K562 (cell line): ENCODE results near the gene KRTAP21-3. TPM values are rescaled to one million over a fixed set of nuclear protein-coding genes. Genes with fewer than 3 reads are reported as not detected.

ENCODE experiments used
- ATAC-seq: fragments of 200-7000 bp; cut with Tn5 transposase; 3 replicates; pipeline ENCODE4 v1.9.1; 2020; ENCODE audit warnings: moderate library complexity
- BruUV-seq: library from RNA; stranded (reverse); fragments of 400-500 nt; replicated peaks from 2 replicates; lab custom pipeline; 2021; lab: Mats Ljungman, UMichigan
- CTCF ChIA-PET: fragments of 300-600 bp; formaldehyde crosslinking; extraction: SDS; loops from one replicate; lab custom pipeline; 2021; ENCODE audit warnings: low intra/inter-chr PET ratio; lab: Yijun Ruan, JAX
- POLR2A ChIA-PET: fragments of 300-600, 350-650 bp; sonication (Branson Sonifier 250); formaldehyde crosslinking; extraction: SDS; loops from one replicate; lab custom pipeline; 2021; ENCODE audit warnings: antibody characterized with exemption, inconsistent platforms; lab: Yijun Ruan, JAX
- DNase-seq, 4 experiments: peaks; one replicate each; pipeline versions ENCODE4 v3.0.0 to v3.0.0-alpha.2; 2011 to 2018; ENCODE audit warnings: low spot score in 3 of 4, mixed read lengths in 3 of 4; ENCODE audit errors: extremely low read depth in 1 of 4
- FAIRE-seq: peaks from 2 replicates; lab custom pipeline; 2011; peaks lifted over from hg19 to GRCh38; lab: Jason Lieb, UNC
- H2AFZ ChIP-seq: 2 replicates; pipeline ENCODE4 v1.6.0; 2011; ENCODE audit warnings: low read depth, low read length, control low read depth, inconsistent platforms
- H3K27ac ChIP-seq: fragments of 200-600 bp; 3 replicates; pipeline ENCODE4 v1.8.0; 2011; ENCODE audit warnings: low read depth, mild to moderate bottlenecking, control low read depth, inconsistent platforms, low read length, moderate library complexity, mixed read lengths; ENCODE audit errors: extremely low read depth
- H3K27me3 ChIP-seq, 2 experiments: fragments of 300-600 bp in 1 of 2; 2 replicates in 1 of 2; 3 replicates in 1 of 2; pipeline versions ENCODE4 v1.6.0 to v1.8.0; 2011; ENCODE audit warnings: inconsistent platforms in 2 of 2, low read length in 2 of 2, mild to moderate bottlenecking in 1 of 2, mixed read lengths in 1 of 2, moderate library complexity in 1 of 2; ENCODE audit not compliant: control insufficient read depth in 2 of 2, insufficient read depth in 2 of 2
- H3K36me3 ChIP-seq: fragments of 300-600 bp; 3 replicates; pipeline ENCODE4 v1.8.0; 2011; ENCODE audit warnings: mild to moderate bottlenecking, low read length, inconsistent platforms; ENCODE audit not compliant: control insufficient read depth, insufficient read depth
- H3K4me1 ChIP-seq, 2 experiments: fragments of 200-600 bp in 1 of 2; replicated peaks in 1 of 2; 2 replicates in 1 of 2; 3 replicates in 1 of 2; pipeline versions ENCODE4 v1.5.1 to v1.8.0; 2011; ENCODE audit warnings: inconsistent platforms in 2 of 2, low read length in 2 of 2, mild to moderate bottlenecking in 1 of 2, mixed read lengths in 1 of 2, moderate library complexity in 1 of 2; ENCODE audit not compliant: control insufficient read depth in 2 of 2, insufficient read depth in 2 of 2
- H3K4me2 ChIP-seq: 2 replicates; pipeline ENCODE4 v1.6.1; 2011; ENCODE audit warnings: low read length, control low read depth, inconsistent platforms, mixed read lengths; ENCODE audit not compliant: insufficient read depth
- H3K4me3 ChIP-seq: fragments of 200-600 bp; sonication (generic), shearing (Covaris generic); 2 replicates; pipeline ENCODE4 v1.5.1; 2016; ENCODE audit warnings: control low read depth, inconsistent platforms
- H3K79me2 ChIP-seq: fragments of 200-600 bp; 3 replicates; pipeline ENCODE4 v1.8.0; 2011; ENCODE audit warnings: low read length, inconsistent platforms; ENCODE audit not compliant: control insufficient read depth, insufficient read depth
- H3K9ac ChIP-seq, 2 experiments: 2 replicates each; pipeline versions ENCODE4 v1.6.0 to v1.6.1; 2011; ENCODE audit warnings: low read depth in 2 of 2, low read length in 2 of 2, control low read depth in 1 of 2, inconsistent platforms in 1 of 2, mild to moderate bottlenecking in 1 of 2, mixed read lengths in 1 of 2; ENCODE audit not compliant: insufficient read depth in 1 of 2
- H3K9me1 ChIP-seq: one replicate; pipeline ENCODE4 v1.6.0; 2011; ENCODE audit warnings: inconsistent platforms, mild to moderate bottlenecking, low read length, moderate library complexity; ENCODE audit not compliant: control insufficient read depth, insufficient read depth
- H3K9me3 ChIP-seq: replicated peaks from 2 replicates; pipeline ENCODE4 v1.5.1; 2011; ENCODE audit warnings: low read depth, low read length, inconsistent platforms; ENCODE audit not compliant: control insufficient read depth, insufficient read depth
- H4K20me1 ChIP-seq: replicated peaks from 2 replicates; pipeline ENCODE4 v1.6.1; 2011; ENCODE audit warnings: low read length, inconsistent platforms, mixed read lengths; ENCODE audit not compliant: control insufficient read depth, insufficient read depth
- ATF7 ChIP-seq: fragments of 450-650 bp; IDR thresholded peaks from 2 replicates; pipeline ENCODE4 v1.7.1; 2014; ENCODE audit warnings: mild to moderate bottlenecking, moderate library complexity
- BRF1 ChIP-seq: IDR thresholded peaks from 3 replicates; pipeline ENCODE4 v1.6.1; 2011; ENCODE audit warnings: borderline replicate concordance, mild to moderate bottlenecking; ENCODE audit not compliant: insufficient read length; ENCODE audit errors: extremely low read depth
- CC2D1A ChIP-seq: fragments of 450-650 bp; IDR thresholded peaks from 2 replicates; pipeline ENCODE4 v1.6.1; 2017; ENCODE audit warnings: mild to moderate bottlenecking
- CCNT2 ChIP-seq: IDR thresholded peaks from 2 replicates; pipeline ENCODE4 v1.6.1; 2011; ENCODE audit warnings: borderline replicate concordance, low read depth, mild to moderate bottlenecking, moderate library complexity, mixed read lengths, low read length; ENCODE audit not compliant: insufficient read length; ENCODE audit errors: extremely low read depth
- EGR1 ChIP-seq: fragments of 450-650 bp; conservative IDR thresholded peaks from 2 replicates; pipeline ENCODE4 v1.6.1; 2017; ENCODE audit warnings: mild to moderate bottlenecking
- FOS ChIP-seq: IDR thresholded peaks from 3 replicates; pipeline ENCODE4 v1.6.1; 2011; ENCODE audit not compliant: insufficient read length; ENCODE audit errors: extremely low read depth
- KLF1 ChIP-seq: fragments of 450-650 bp; IDR thresholded peaks from 2 replicates; pipeline ENCODE4 v1.6.1; 2016; ENCODE audit warnings: missing genetic modification characterization, missing compliant biosample characterization
- MBD2 ChIP-seq: sonication (generic); IDR thresholded peaks from 2 replicates; pipeline ENCODE4 v1.6.1; 2016; ENCODE audit warnings: low read depth, borderline replicate concordance
- MCM5 ChIP-seq: fragments of 450-650 bp; IDR thresholded peaks from 2 replicates; pipeline ENCODE4 v1.6.1; 2016; ENCODE audit warnings: low read depth
- MYNN ChIP-seq, 2 experiments: sonication (generic); formaldehyde crosslinking in 1 of 2; IDR thresholded peaks; 2 replicates each; pipeline versions ENCODE4 v1.5.0 to v1.6.1; 2016 to 2020; ENCODE audit warnings: antibody characterized with exemption in 1 of 2, missing genetic modification reagents in 1 of 2
- NELFE ChIP-seq: IDR thresholded peaks from 2 replicates; pipeline ENCODE4 v1.6.1; 2011; ENCODE audit warnings: mild to moderate bottlenecking; ENCODE audit not compliant: insufficient read depth, insufficient read length
- NR3C1 ChIP-seq: sonication (generic); formaldehyde crosslinking; IDR thresholded peaks from 2 replicates; pipeline ENCODE4 v1.8.1; 2022; ENCODE audit warnings: missing genetic modification reagents
- RBM39 ChIP-seq: fragments of 200-400 bp; formaldehyde crosslinking; optimal IDR thresholded peaks from 2 replicates; pipeline ENCODE3; 2018; ENCODE audit warnings: low read depth, low read length
- SMARCA5 ChIP-seq: fragments of 450-650 bp; IDR thresholded peaks from 2 replicates; pipeline ENCODE4 v1.6.1; 2016
- SMARCC2 ChIP-seq: fragments of 450-650 bp; IDR thresholded peaks from 2 replicates; pipeline ENCODE4 v1.6.1; 2017; ENCODE audit warnings: antibody characterized with exemption, moderate library complexity, mild to moderate bottlenecking, low read depth
- TEAD1 ChIP-seq, 2 experiments: fragments of 450-650 bp in 1 of 2; sonication (generic) in 1 of 2; formaldehyde crosslinking; IDR thresholded peaks; 2 replicates each; pipeline versions ENCODE4 v1.4.0 to v1.8.0; 2020 to 2022; ENCODE audit warnings: mild to moderate bottlenecking in 2 of 2, missing genetic modification reagents in 1 of 2
- ZNF561 ChIP-seq: fragments of 450-650 bp; formaldehyde crosslinking; conservative IDR thresholded peaks from 2 replicates; pipeline ENCODE4 v1.4.0; 2020; ENCODE audit warnings: mild to moderate bottlenecking, moderate library complexity
- WGBS: fragments of 100-300 bp; shearing (Covaris generic); methylation state at CpG from one replicate; pipeline ENCODE4 v1.1.6; 2016; ENCODE audit warnings: low coverage, mixed read lengths; ENCODE audit not compliant: insufficient coverage; ENCODE audit errors: missing lambda C conversion rate; 5-methylcytosine and 5-hydroxymethylcytosine counted together
- in situ Hi-C: fragments of 300-500 bp; cut with MboI; formaldehyde crosslinking; loops from 4 replicates; pipeline ENCODE4 v1.15.0; 2018; ENCODE audit warnings: inconsistent platforms, mixed read lengths
- intact Hi-C: fragments of 100-400 bp; cut with micrococcal nuclease; formaldehyde crosslinking; loops from 2 replicates; pipeline ENCODE4 v1.14.2; 2022
- polyA plus RNA-seq, 8 experiments: library from polyadenylated mRNA; depleted of rRNA in 4 of 8; stranded (reverse) in 5 of 8; unstranded in 3 of 8; fragments of >200 nt; fragmentation: Nextera tagmentation in 2 of 8; fragmentation: Illumina TruSeq in 1 of 8; extraction: Ambion mirVana in 2 of 8; extraction: Trizol in 1 of 8; gene quantifications; 2 replicates each; pipeline versions ENCODE4 v1.2.1 to v1.2.3, GENCODE V29; 2011 to 2014; ENCODE audit warnings: inconsistent platforms in 1 of 8, missing spikeins in 1 of 8
- total RNA-seq, 7 experiments: library from RNA; depleted of rRNA in 6 of 7; stranded (reverse); fragments of >200 nt in 6 of 7; fragmentation: Illumina TruSeq in 2 of 7; extraction: Trizol in 2 of 7; gene quantifications; 2 replicates each; pipeline versions ENCODE4 v1.2.1 to v1.2.3, GENCODE V29; 2011 to 2021; ENCODE audit warnings: low replicate concordance in 1 of 7
- TF ChIP-seq, protein P1 (sequence below): fragments of 450-650 bp; IDR thresholded peaks from 2 replicates; pipeline ENCODE4 v1.6.1; 2018; ENCODE audit warnings: mild to moderate bottlenecking, low read depth; ENCODE audit not compliant: partially characterized antibody

Gene KRTAP21-3
- total and polyA plus RNA-seq, 9 of the 15 experiments (the other 6 are each of a cell fraction or from before 2014, with no cell fraction given), result not detected

DNA sequence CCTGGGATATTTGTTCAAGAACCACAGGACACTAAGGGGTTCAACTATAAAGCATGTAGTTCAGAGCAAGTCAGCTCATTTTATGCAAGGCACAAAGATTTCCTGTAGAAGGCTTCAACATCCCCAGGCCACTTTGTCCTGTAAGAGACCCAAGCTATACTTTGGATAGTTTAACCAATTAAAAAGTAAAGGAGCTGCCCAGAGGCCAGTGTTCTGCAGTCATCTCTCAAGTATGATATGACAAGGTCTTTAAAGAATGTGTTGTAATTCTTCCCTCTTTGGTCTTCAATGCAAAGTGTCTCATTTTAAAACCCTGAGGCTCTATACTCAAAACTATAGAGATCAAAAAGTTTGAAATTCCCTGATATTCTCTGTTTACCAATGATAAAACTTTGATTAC, 41.8 kb downstream of the KRTAP21-3 start:
- POLR2A ChIA-PET, result no interaction called here
- H3K9me1 ChIP-seq, result no peaks in the 10 kb centered on the region
- no TSS peak for BruUV-seq
- H3K79me2 ChIP-seq, result no peaks in the 10 kb centered on the region
- ATAC-seq, result no peak
- intact Hi-C loops (no loop called here), in situ Hi-C loops (no loop called here)
- H4K20me1 ChIP-seq, result no peaks in the 10 kb centered on the region
- H3K9me3 ChIP-seq, result no peaks in the 10 kb centered on the region
- no peaks in the 10 kb centered on the region for H3K36me3 ChIP-seq
- CTCF ChIA-PET, result no interaction called here
- no peak overlapping the region for H2AFZ ChIP-seq
- DNase-seq, result no peak
- no peak overlapping the region for H3K9ac ChIP-seq
- no peaks in the 10 kb centered on the region for H3K4me1 ChIP-seq
- no peak overlapping the region for H3K4me3 ChIP-seq
- FAIRE-seq, result no peak
- no peaks in the 10 kb centered on the region for H3K27me3 ChIP-seq
- no peak overlapping the region for H3K4me2 ChIP-seq
- H3K27ac ChIP-seq, result no peak overlapping the region
- TF ChIP-seq MYNN (IDR thresholded peaks at IDR 0.05) (no peak), MYNN (CRISPR knock-in tag; IDR thresholded peaks at IDR 0.05) (no peak), ATF7 (no peak), CCNT2 (no peak), SMARCA5 (no peak)

DNA sequence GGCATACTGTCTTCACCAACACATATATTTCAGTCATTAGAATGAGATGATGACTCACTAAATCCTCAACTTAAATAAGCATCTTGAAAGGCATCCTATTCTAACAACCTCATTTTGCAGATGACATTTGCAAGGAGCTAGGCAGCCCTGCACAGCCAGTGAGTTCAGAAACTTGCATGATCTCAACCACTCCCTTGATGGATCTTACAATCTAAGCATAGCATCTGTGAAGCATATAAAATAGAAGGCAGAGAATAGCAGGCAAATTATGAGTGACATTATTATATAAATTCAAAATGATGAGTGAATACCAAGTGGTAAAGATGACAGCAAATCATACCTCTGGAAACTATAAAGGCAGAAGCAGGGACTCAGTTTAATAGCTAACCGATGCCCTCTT, 44.3 kb downstream of the KRTAP21-3 start:
- no peaks in the 10 kb centered on the region for H3K4me1 ChIP-seq
- in situ Hi-C loops, result no loop called here
- no peaks in the 10 kb centered on the region for H3K79me2 ChIP-seq
- H3K9me3 ChIP-seq, result no peaks in the 10 kb centered on the region
- no peaks in the 10 kb centered on the region for H3K9me1 ChIP-seq
- no peak overlapping the region for H3K27ac ChIP-seq
- H3K36me3 ChIP-seq, result no peaks in the 10 kb centered on the region
- ChIA-PET CTCF (no interaction called here), POLR2A (no interaction called here)
- no TSS peak for BruUV-seq
- FAIRE-seq (no peak), ATAC-seq (no peak)
- H4K20me1 ChIP-seq, result no peaks in the 10 kb centered on the region
- 0% methylated on average over 1 of the region's 1 CpG for WGBS
- TF ChIP-seq FOS (no peak), SMARCC2 (no peak), NR3C1 (no peak), TEAD1 (CRISPR knock-in tag; IDR thresholded peaks at IDR 0.05) (no peak), NELFE (no peak), EGR1 (no peak), BRF1 (no peak), ZNF561 (no peak), RBM39 (no peak), MBD2 (no peak), CC2D1A (no peak), MCM5 (no peak), KLF1 (no peak)
- TF ChIP-seq, protein P1, sequence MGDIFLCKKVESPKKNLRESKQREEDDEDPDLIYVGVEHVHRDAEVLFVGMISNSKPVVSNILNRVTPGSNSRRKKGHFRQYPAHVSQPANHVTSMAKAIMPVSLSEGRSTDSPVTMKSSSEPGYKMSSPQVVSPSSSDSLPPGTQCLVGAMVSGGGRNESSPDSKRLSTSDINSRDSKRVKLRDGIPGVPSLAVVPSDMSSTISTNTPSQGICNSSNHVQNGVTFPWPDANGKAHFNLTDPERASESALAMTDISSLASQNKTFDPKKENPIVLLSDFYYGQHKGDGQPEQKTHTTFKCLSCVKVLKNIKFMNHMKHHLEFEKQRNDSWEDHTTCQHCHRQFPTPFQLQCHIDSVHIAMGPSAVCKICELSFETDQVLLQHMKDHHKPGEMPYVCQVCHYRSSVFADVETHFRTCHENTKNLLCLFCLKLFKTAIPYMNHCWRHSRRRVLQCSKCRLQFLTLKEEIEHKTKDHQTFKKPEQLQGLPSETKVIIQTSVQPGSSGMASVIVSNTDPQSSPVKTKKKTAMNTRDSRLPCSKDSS, result no peak
- TF ChIP-seq, all 486 proteins: peak for 0
- DNase-seq, result no peak
- Histone ChIP-seq H2AFZ (no peak overlapping the region), H3K4me3 (no peak overlapping the region), H3K27me3 (no peaks in the 10 kb centered on the region), H3K4me2 (no peak overlapping the region), H3K9ac (no peak overlapping the region)
- intact Hi-C loops, result no loop called here
